Mammary epithelial cell (primary cell): ENCODE measurements around the gene GPC1.

Source experiments
- CTCF ChIP-seq, 2 donors: IDR thresholded peaks in 1 of 2; conservative IDR thresholded peaks in 1 of 2; 2 replicates each; pipeline ENCODE4 v1.5.1; 2011 to 2012; ENCODE audit warnings: inconsistent platforms in 2 of 2, low read length in 2 of 2, mild to moderate bottlenecking in 2 of 2, control low read depth in 1 of 2, low read depth in 1 of 2; ENCODE audit not compliant: insufficient read depth in 1 of 2; ENCODE audit errors: extremely low read depth in 1 of 2
- EZH2 ChIP-seq: IDR thresholded peaks from 2 replicates; pipeline ENCODE4 v1.6.1; 2012; ENCODE audit warnings: low read length, inconsistent platforms, borderline replicate concordance

DNA sequence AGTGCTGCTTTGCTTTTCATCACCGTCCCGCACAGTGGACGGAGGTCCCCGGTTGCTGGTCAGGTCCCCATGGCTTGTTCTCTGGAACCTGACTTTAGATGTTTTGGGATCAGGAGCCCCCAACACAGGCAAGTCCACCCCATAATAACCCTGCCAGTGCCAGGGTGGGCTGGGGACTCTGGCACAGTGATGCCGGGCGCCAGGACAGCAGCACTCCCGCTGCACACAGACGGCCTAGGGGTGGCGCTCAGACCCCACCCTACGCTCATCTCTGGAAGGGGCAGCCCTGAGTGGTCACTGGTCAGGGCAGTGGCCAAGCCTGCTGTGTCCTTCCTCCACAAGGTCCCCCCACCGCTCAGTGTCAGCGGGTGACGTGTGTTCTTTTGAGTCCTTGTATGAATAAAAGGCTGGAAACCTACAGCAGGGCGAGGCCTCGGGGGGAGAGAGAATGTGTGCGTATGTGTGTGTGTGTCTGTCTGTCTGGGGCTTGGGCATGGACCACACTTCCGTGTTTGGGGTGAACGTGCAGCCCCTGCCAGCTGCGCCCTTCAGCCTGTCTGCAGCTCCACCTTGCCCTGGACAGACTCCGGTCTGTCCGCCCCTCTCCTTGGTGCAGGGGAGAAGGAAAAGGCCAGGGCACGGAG is 32.3 kb downstream of the GPC1 start:
- no peak for TF ChIP-seq CTCF (conservative IDR thresholded peaks at IDR 0.05 in 1 of 2, IDR thresholded peaks at IDR 0.05 in 1 of 2; ENCODE audit: extremely low read depth in 1 of 2, insufficient read depth in 1 of 2, low read depth in 1 of 2, low read length in 2 of 2)
- TF ChIP-seq EZH2, result no peak
